GM13976 (cell line): ENCODE measurements around the gene ASXL2.

ENCODE experiments used
- DNase-seq: peaks from one replicate; pipeline ENCODE4 v3.0.0; 2012; ENCODE audit warnings: low spot score
- CTCF ChIP-seq: IDR thresholded peaks from 2 replicates; pipeline ENCODE4 v1.5.1; 2012; ENCODE audit warnings: borderline replicate concordance, mild to moderate bottlenecking; ENCODE audit not compliant: insufficient read depth; ENCODE audit errors: extremely low read depth, missing control alignments, control extremely low read depth
- in situ Hi-C: fragments of 300-500 bp; cut with MboI; formaldehyde crosslinking; loops from one replicate; pipeline ENCODE4 v1.12.0; 2022; ENCODE audit warnings: low sequenced_read_pairs, mixed read lengths, inconsistent platforms; ENCODE audit not compliant: unreplicated experiment

Gene ASXL2

GRCh38 chr2:25738383-25739343, 139.6 kb downstream of the ASXL2 start:
- DNase-seq: no peak
- in situ Hi-C loops: no loop called here
- TF ChIP-seq CTCF: no peak

- DNase-seq: no peak
- in situ Hi-C loops: no loop called here
- TF ChIP-seq CTCF: no peak
Observed at GRCh38 chr2:25736899-25737515, 141.3 kb downstream of the ASXL2 start.

GRCh38 chr2:25735835-25736234, 142.5 kb downstream of the ASXL2 start:
- in situ Hi-C loops: no loop called here
- TF ChIP-seq CTCF: no peak
- no peak for DNase-seq

GRCh38 chr2:25728559-25728958, 149.7 kb downstream of the ASXL2 start:
- TF ChIP-seq CTCF: no peak
- no peak for DNase-seq
- in situ Hi-C loops: no loop called here

GRCh38 chr2:25726522-25726921, 151.8 kb downstream of the ASXL2 start:
- in situ Hi-C loops: no loop called here
- DNase-seq: peak; percentile 48
- no peak for TF ChIP-seq CTCF

- no peak for DNase-seq
- TF ChIP-seq CTCF: no peak
- in situ Hi-C loops: no loop called here
Observed at GRCh38 chr2:25725877-25726276, 152.4 kb downstream of the ASXL2 start.
